Jurkat, Clone E6-1 (cell line): Measurements from ENCODE around the gene COMMD1.
"Not testable (repeated sequence)": the region's sequence is repeated elsewhere in the genome, so short reads cannot be mapped to it uniquely, and the experiment has no call there.

Source experiments
- DNase-seq: peaks from one replicate; pipeline ENCODE4 v3.0.0-alpha.2; 2011; ENCODE audit warnings: low read depth, low spot score
- H3K4me3 ChIP-seq: 2 replicates; pipeline ENCODE4 v1.5.1; 2011; ENCODE audit warnings: mild to moderate bottlenecking, low read length, control low read depth, moderate library complexity

The COMMD1 gene

GRCh38 chr2:62001431-62001830 lies 96.0 kb downstream of the COMMD1 start:
- no peak overlapping the region for H3K4me3 ChIP-seq
- no peak for DNase-seq

- H3K4me3 ChIP-seq, DNase-seq: not testable (repeated sequence)
Observed at GRCh38 chr2:62004428-62004827, 99.0 kb downstream of the COMMD1 start.

GRCh38 chr2:62007555-62007954 lies 102.1 kb downstream of the COMMD1 start:
- no peak overlapping the region for H3K4me3 ChIP-seq

GRCh38 chr2:62010632-62011256 lies 105.3 kb downstream of the COMMD1 start:
- no peak for DNase-seq

More at GRCh38 chr2:62007555-62007954, 102.1 kb downstream of the COMMD1 start:
- DNase-seq, result no peak

GRCh38 chr2:62013641-62014040 lies 108.2 kb downstream of the COMMD1 start:
- H3K4me3 ChIP-seq, result no peak overlapping the region
- DNase-seq, result no peak

More at GRCh38 chr2:62010632-62011256, 105.3 kb downstream of the COMMD1 start:
- no peak overlapping the region for H3K4me3 ChIP-seq

GRCh38 chr2:62014102-62014501 lies 108.6 kb downstream of the COMMD1 start:
- no peak for DNase-seq
- H3K4me3 ChIP-seq, result no peak overlapping the region

- no peak overlapping the region for H3K4me3 ChIP-seq
- no peak for DNase-seq
Observed at GRCh38 chr2:62016957-62017356, 111.5 kb downstream of the COMMD1 start.

GRCh38 chr2:62029910-62030309 lies 124.4 kb downstream of the COMMD1 start:
- no peak for DNase-seq
- no peak overlapping the region for H3K4me3 ChIP-seq

- DNase-seq, result no peak
Observed at GRCh38 chr2:62030902-62031301, 125.4 kb downstream of the COMMD1 start.

GRCh38 chr2:62032096-62032495 lies 126.6 kb downstream of the COMMD1 start:
- no peak for DNase-seq
- no peak overlapping the region for H3K4me3 ChIP-seq

More at GRCh38 chr2:62030902-62031301, 125.4 kb downstream of the COMMD1 start:
- no peak overlapping the region for H3K4me3 ChIP-seq

- no peak for DNase-seq
- H3K4me3 ChIP-seq, result no peak overlapping the region
Observed at GRCh38 chr2:62034715-62035114, 129.2 kb downstream of the COMMD1 start.

- H3K4me3 ChIP-seq, result no peak overlapping the region
- no peak for DNase-seq
Observed at GRCh38 chr2:62036229-62036628, 130.8 kb downstream of the COMMD1 start.

- no peak for DNase-seq
- H3K4me3 ChIP-seq, result no peak overlapping the region
Observed at GRCh38 chr2:62036761-62037250, 131.3 kb downstream of the COMMD1 start.

- peak; percentile 78 for DNase-seq
- no peak overlapping the region for H3K4me3 ChIP-seq
Observed at GRCh38 chr2:62038975-62039771, 133.7 kb downstream of the COMMD1 start.

- DNase-seq, result no peak
- no peak overlapping the region for H3K4me3 ChIP-seq
Observed at GRCh38 chr2:62040926-62041325, 135.5 kb downstream of the COMMD1 start.

- not testable (repeated sequence) for DNase-seq, H3K4me3 ChIP-seq
Observed at GRCh38 chr2:62041701-62042385, 136.4 kb downstream of the COMMD1 start.

- no peak overlapping the region for H3K4me3 ChIP-seq
Observed at GRCh38 chr2:62042400-62042799, 136.9 kb downstream of the COMMD1 start.

GRCh38 chr2:62042944-62043343 lies 137.5 kb downstream of the COMMD1 start:
- H3K4me3 ChIP-seq, result no peak overlapping the region
- DNase-seq, result no peak

More at GRCh38 chr2:62042400-62042799, 136.9 kb downstream of the COMMD1 start:
- no peak for DNase-seq

GRCh38 chr2:62045017-62045543 lies 139.6 kb downstream of the COMMD1 start:
- H3K4me3 ChIP-seq, result no peak overlapping the region
- DNase-seq, result no peak
